ENCODE data around the gene NIM1K. TPM values are rescaled to one million over a fixed set of nuclear protein-coding genes. Genes with fewer than 3 reads are reported as not detected.

Gene NIM1K
- total and polyA plus RNA-seq, 2 of the 13 experiments (the other 11 are each of a cell fraction or from before 2014, with no cell fraction given) = 0.04 TPM; not detected in 1

- no peak for TF ChIP-seq MLXIP (CRISPR knock-in tag; IDR thresholded peaks at IDR 0.05; ENCODE audit: borderline replicate concordance)
- no peak for TF ChIP-seq ZNF646 (CRISPR knock-in tag; IDR thresholded peaks at IDR 0.05)
- no peak for TF ChIP-seq EED (CRISPR knock-in tag; IDR thresholded peaks at IDR 0.05)
- no peak for TF ChIP-seq ZNF343 (CRISPR knock-in tag; IDR thresholded peaks at IDR 0.05)
- no peak for TF ChIP-seq MYNN (CRISPR knock-in tag; IDR thresholded peaks at IDR 0.05; ENCODE audit: low read depth)
- no peak for TF ChIP-seq SMAD1 (CRISPR knock-in tag; IDR thresholded peaks at IDR 0.05; ENCODE audit: borderline replicate concordance, low read depth)
- TF ChIP-seq SP1 (IDR thresholded peaks at IDR 0.05) = no peak
- no peak for TF ChIP-seq SP1 (CRISPR knock-in tag; IDR thresholded peaks at IDR 0.05)
- no peak for TF ChIP-seq ZC3H13 (CRISPR knock-in tag; IDR thresholded peaks at IDR 0.05)
- no peak for TF ChIP-seq KDM6A (CRISPR knock-in tag; IDR thresholded peaks at IDR 0.05; ENCODE audit: low read depth)
- TF ChIP-seq HNF1B (CRISPR knock-in tag; IDR thresholded peaks at IDR 0.05) = peak; percentile 53; the same call in 1 of the 2 replicates
- TF ChIP-seq ZNF724P (CRISPR knock-in tag; IDR thresholded peaks at IDR 0.05; ENCODE audit: borderline replicate concordance) = no peak
- TF ChIP-seq ZNF34 (CRISPR knock-in tag; IDR thresholded peaks at IDR 0.05; ENCODE audit: borderline replicate concordance) = no peak
- TF ChIP-seq GATA4 (IDR thresholded peaks at IDR 0.05; ENCODE audit: borderline replicate concordance, low read depth) = no peak
- no peak for TF ChIP-seq ERF (CRISPR knock-in tag; IDR thresholded peaks at IDR 0.05)
- TF ChIP-seq ARHGAP35 (CRISPR knock-in tag; IDR thresholded peaks at IDR 0.05; ENCODE audit: borderline replicate concordance) = no peak
- no peak for TF ChIP-seq NR2F2 (IDR thresholded peaks at IDR 0.05; ENCODE audit: borderline replicate concordance, low read depth)
- TF ChIP-seq HOXA5 (CRISPR knock-in tag; IDR thresholded peaks at IDR 0.05) = peak; percentile 82; the same call in 1 of the 2 replicates
- TF ChIP-seq PHB2 (IDR thresholded peaks at IDR 0.05; ENCODE audit: partially characterized antibody) = no peak
- no peak for TF ChIP-seq ZFP90 (CRISPR knock-in tag; IDR thresholded peaks at IDR 0.05; ENCODE audit: borderline replicate concordance)
Observed at GRCh38 chr5:43191740-43192557, at the start of gene NIM1K (continued).
